MM.1S (cell line): ENCODE results near the gene CALML3.

Experiments
- DNase-seq: peaks from one replicate; pipeline ENCODE4 v3.0.0-alpha.2; 2015
- H2AFZ ChIP-seq: fragments of 300-600 bp; sonication (generic); 2 replicates; pipeline ENCODE4 v1.6.0; 2016; ENCODE audit warnings: antibody characterized with exemption, low read length
- H3F3A ChIP-seq: fragments of 300-600 bp; sonication (generic); 2 replicates; pipeline ENCODE4 v1.6.1; 2016; ENCODE audit warnings: mild to moderate bottlenecking, antibody characterized with exemption, low read length, moderate library complexity, mixed read lengths; ENCODE audit not compliant: insufficient read depth
- H3K27ac ChIP-seq: fragments of 300-600 bp; sonication (generic); 2 replicates; pipeline ENCODE4 v1.5.1; 2016; ENCODE audit warnings: mild to moderate bottlenecking, low read length
- H3K27me3 ChIP-seq: fragments of 300-600 bp; sonication (generic); replicated peaks from 2 replicates; pipeline ENCODE4 v1.6.0; 2016; ENCODE audit warnings: low read length; ENCODE audit not compliant: insufficient read depth
- H3K36me3 ChIP-seq: fragments of 300-600 bp; sonication (generic); replicated peaks from 2 replicates; pipeline ENCODE4 v1.6.1; 2016; ENCODE audit warnings: mild to moderate bottlenecking, low read length, mixed read lengths; ENCODE audit not compliant: insufficient read depth
- H3K4me1 ChIP-seq: fragments of 300-600 bp; sonication (generic); 2 replicates; pipeline ENCODE4 v1.6.1; 2016; ENCODE audit warnings: low read length, mixed read lengths
- H3K4me2 ChIP-seq: fragments of 300-600 bp; sonication (generic); 2 replicates; pipeline ENCODE4 v1.6.0; 2016; ENCODE audit warnings: low read depth, low read length
- H3K4me3 ChIP-seq: fragments of 300-600 bp; sonication (generic); 2 replicates; pipeline ENCODE4 v1.5.1; 2016; ENCODE audit warnings: low read length, mixed read lengths
- H3K79me2 ChIP-seq: fragments of 300-600 bp; sonication (generic); 2 replicates; pipeline ENCODE4 v1.6.1; 2016; ENCODE audit warnings: mixed run types, low read length, mixed read lengths
- H3K9ac ChIP-seq: fragments of 300-600 bp; sonication (generic); 2 replicates; pipeline ENCODE4 v1.6.1; 2016; ENCODE audit warnings: low read length, mixed read lengths
- H3K9me2 ChIP-seq: fragments of 300-600 bp; sonication (generic); replicated peaks from 2 replicates; pipeline ENCODE4 v1.6.1; 2016; ENCODE audit warnings: mild to moderate bottlenecking, low read length, mixed read lengths; ENCODE audit not compliant: insufficient read depth
- H3K9me3 ChIP-seq: fragments of 300-600 bp; sonication (generic); replicated peaks from 2 replicates; pipeline ENCODE4 v1.6.1; 2016; ENCODE audit warnings: mild to moderate bottlenecking, low read length, mixed read lengths; ENCODE audit not compliant: insufficient read depth
- H4K20me1 ChIP-seq: fragments of 300-600 bp; sonication (generic); 2 replicates; pipeline ENCODE4 v1.6.1; 2016; ENCODE audit warnings: mild to moderate bottlenecking, low read length, moderate library complexity, mixed read lengths; ENCODE audit not compliant: insufficient read depth
- CTCF ChIP-seq: fragments of 300-600 bp; sonication (generic); IDR thresholded peaks from 2 replicates; pipeline ENCODE4 v1.5.1; 2016; ENCODE audit warnings: antibody characterized with exemption, low read length, mixed read lengths
- EZH2 ChIP-seq: fragments of 300-600 bp; sonication (generic); optimal IDR thresholded peaks from 2 replicates; pipeline ENCODE3; 2017; ENCODE audit warnings: low read depth, mild to moderate bottlenecking, antibody characterized with exemption, low read length, mixed read lengths
- EZH2phosphoT487 ChIP-seq: fragments of 300-600 bp; sonication (generic); IDR thresholded peaks from 2 replicates; pipeline ENCODE4 v1.6.1; 2018; ENCODE audit warnings: antibody characterized with exemption, low read length

Gene CALML3

GRCh38 chr10:5555881-5556280, 31.1 kb downstream of the CALML3 start:
- Histone ChIP-seq H3K27me3 (no peaks in the 10 kb centered on the region), H3K9me2 (no peaks in the 10 kb centered on the region), H3K4me2 (no peak overlapping the region), H2AFZ (no peak overlapping the region), H4K20me1 (no peaks in the 10 kb centered on the region), H3K79me2 (no peaks in the 10 kb centered on the region), H3F3A (no peaks in the 10 kb centered on the region), H3K27ac (no peak overlapping the region), H3K4me3 (no peak overlapping the region), H3K4me1 (peaks cover 12% of the 10 kb centered on the region), H3K9me3 (no peaks in the 10 kb centered on the region), H3K9ac (no peak overlapping the region), H3K36me3 (no peaks in the 10 kb centered on the region)
- TF ChIP-seq EZH2phosphoT487 = no peak
- no peak for TF ChIP-seq EZH2
- TF ChIP-seq CTCF = no peak
- no peak for DNase-seq

GRCh38 chr10:5556576-5556975, 31.8 kb downstream of the CALML3 start:
- no peak overlapping the region for H2AFZ ChIP-seq
- no peak overlapping the region for H3K27ac ChIP-seq
- H3K4me1 ChIP-seq = peaks cover 5% of the 10 kb centered on the region; the same call in 1 of the 2 replicates
- no peak overlapping the region for H3K4me3 ChIP-seq
- no peak for DNase-seq
- H3K9me2 ChIP-seq = no peaks in the 10 kb centered on the region
- no peaks in the 10 kb centered on the region for H4K20me1 ChIP-seq
- H3K36me3 ChIP-seq = no peaks in the 10 kb centered on the region
- no peaks in the 10 kb centered on the region for H3K27me3 ChIP-seq
- H3K9ac ChIP-seq = no peak overlapping the region
- no peaks in the 10 kb centered on the region for H3F3A ChIP-seq
- TF ChIP-seq CTCF (no peak), EZH2 (no peak), EZH2phosphoT487 (no peak)
- no peaks in the 10 kb centered on the region for H3K79me2 ChIP-seq
- H3K9me3 ChIP-seq = no peaks in the 10 kb centered on the region
- no peak overlapping the region for H3K4me2 ChIP-seq

GRCh38 chr10:5557040-5557721, 32.4 kb downstream of the CALML3 start:
- Histone ChIP-seq H3K9ac (no peak overlapping the region), H4K20me1 (no peaks in the 10 kb centered on the region), H3K79me2 (no peaks in the 10 kb centered on the region), H3K27ac (no peak overlapping the region), H3K36me3 (no peaks in the 10 kb centered on the region), H2AFZ (no peak overlapping the region), H3K4me1 (no peaks in the 10 kb centered on the region), H3K9me2 (no peaks in the 10 kb centered on the region), H3K4me3 (no peak overlapping the region), H3K4me2 (no peak overlapping the region), H3K27me3 (no peaks in the 10 kb centered on the region), H3K9me3 (no peaks in the 10 kb centered on the region), H3F3A (no peaks in the 10 kb centered on the region)
- no peak for TF ChIP-seq CTCF
- TF ChIP-seq EZH2phosphoT487 = no peak
- TF ChIP-seq EZH2 = no peak
- DNase-seq = no peak
